MCF 10A (cell line): ENCODE results near the gene ICE1. TPM values are rescaled to one million over a fixed set of nuclear protein-coding genes. Genes with fewer than 3 reads are reported as not detected.

Source experiments
- BruUV-seq: library from RNA; stranded (reverse); fragments of 400-500 nt; replicated peaks from 2 replicates; lab custom pipeline; 2021; lab: Mats Ljungman, UMichigan
- CTCF ChIA-PET: fragments of 300-600 bp; sonication (Branson Sonifier 250); formaldehyde crosslinking; extraction: SDS; loops from one replicate; lab custom pipeline; 2021; ENCODE audit warnings: antibody characterized with exemption, inconsistent platforms; lab: Yijun Ruan, JAX
- POLR2A ChIA-PET: fragments of 300-600, 350-650 bp; sonication (Branson Sonifier 250); formaldehyde crosslinking; extraction: SDS; loops from one replicate; lab custom pipeline; 2020; ENCODE audit warnings: antibody characterized with exemption, inconsistent platforms; lab: Yijun Ruan, JAX
- DNase-seq: peaks from one replicate; pipeline ENCODE4 v3.0.0-alpha.2; 2018; ENCODE audit not compliant: unreplicated experiment
- H3K27ac Mint-ChIP-seq: one replicate; pipeline ENCODE4 v1.8.0; 2022; ENCODE audit warnings: mild to moderate bottlenecking, low read depth, mixed read lengths; ENCODE audit not compliant: unreplicated experiment
- H3K27me3 Mint-ChIP-seq: one replicate; pipeline ENCODE4 v1.8.0; 2022; ENCODE audit warnings: mixed read lengths; ENCODE audit not compliant: insufficient read depth, unreplicated experiment
- H3K36me3 Mint-ChIP-seq: one replicate; pipeline ENCODE4 v1.8.0; 2022; ENCODE audit warnings: mild to moderate bottlenecking, moderate library complexity, mixed read lengths; ENCODE audit not compliant: insufficient read depth, unreplicated experiment
- H3K4me1 Mint-ChIP-seq: one replicate; pipeline ENCODE4 v1.8.0; 2022; ENCODE audit warnings: mixed read lengths; ENCODE audit not compliant: insufficient read depth, unreplicated experiment
- H3K4me3 Mint-ChIP-seq: one replicate; pipeline ENCODE4 v1.8.0; 2022; ENCODE audit warnings: mild to moderate bottlenecking, moderate library complexity, mixed read lengths; ENCODE audit not compliant: unreplicated experiment
- H3K9me3 Mint-ChIP-seq: one replicate; pipeline ENCODE4 v1.8.0; 2022; ENCODE audit warnings: mixed read lengths; ENCODE audit not compliant: unreplicated experiment
- CTCF ChIP-seq: fragments of 200-600 bp; IDR thresholded peaks from one replicate; pipeline ENCODE4 v1.8.0; 2022; ENCODE audit warnings: antibody characterized with exemption, mild to moderate bottlenecking; ENCODE audit not compliant: unreplicated experiment
- intact Hi-C: fragments of 100-400 bp; cut with micrococcal nuclease; formaldehyde crosslinking; loops from 2 replicates; pipeline ENCODE4 v1.14.1; 2022
- total RNA-seq: library from RNA; stranded (reverse); gene quantifications from 2 replicates; pipeline ENCODE4 v1.2.3, GENCODE V29; 2022

The ICE1 gene
- total RNA-seq, 1 experiment from 2014 or later: 28.4 TPM

DNA sequence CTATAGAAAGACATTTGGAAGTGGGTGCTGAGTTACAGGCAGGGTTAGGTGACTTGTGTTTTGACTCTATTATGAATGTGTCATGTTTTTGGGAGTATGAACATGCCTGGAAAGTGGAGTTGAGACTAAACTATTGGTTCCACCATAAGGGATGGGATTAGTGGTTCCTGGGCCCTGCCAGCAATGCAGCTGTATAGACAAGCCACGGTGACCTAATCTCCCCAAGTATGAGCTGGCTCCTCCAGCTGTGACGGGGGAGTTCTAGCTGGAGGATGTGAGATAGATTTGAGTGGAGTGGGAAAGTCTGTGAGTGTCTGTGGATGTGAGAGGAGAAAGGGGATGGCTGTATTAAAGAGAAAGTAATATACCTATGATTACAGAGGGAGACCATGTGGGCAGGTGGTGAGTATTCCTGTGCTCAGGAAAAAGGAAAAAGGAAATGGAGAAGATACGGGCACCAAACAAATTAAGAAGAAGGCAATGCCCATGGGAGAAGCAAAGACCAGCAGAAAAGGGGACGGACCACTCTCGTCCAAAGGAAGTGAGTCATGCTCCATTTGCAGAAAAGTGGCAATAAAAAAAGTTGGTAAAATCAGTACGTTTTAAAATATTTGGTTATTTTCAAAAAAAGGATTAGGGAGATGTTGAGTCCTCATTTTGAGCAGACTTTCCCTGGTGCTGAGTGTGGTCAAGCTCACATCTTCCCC, 48.3 kb upstream of the ICE1 start:
- no peak for TF ChIP-seq CTCF
- no peak for DNase-seq
- no TSS peak for BruUV-seq
- ChIA-PET CTCF (interaction anchor here (0.8 to 1.0 kb wide), 2 partner anchors 34 to 209 kb away, joined by 3 read pairs; no protein-coding TSS in a partner anchor), POLR2A (no interaction called here)
- Mint-ChIP-seq H3K27me3 (no peaks in the 10 kb centered on the region), H3K27ac (no peak overlapping the region), H3K36me3 (no peaks in the 10 kb centered on the region), H3K4me3 (no peak overlapping the region), H3K4me1 (peaks cover 11% of the 10 kb centered on the region), H3K9me3 (no peaks in the 10 kb centered on the region)
- intact Hi-C loops: no loop called here

DNA sequence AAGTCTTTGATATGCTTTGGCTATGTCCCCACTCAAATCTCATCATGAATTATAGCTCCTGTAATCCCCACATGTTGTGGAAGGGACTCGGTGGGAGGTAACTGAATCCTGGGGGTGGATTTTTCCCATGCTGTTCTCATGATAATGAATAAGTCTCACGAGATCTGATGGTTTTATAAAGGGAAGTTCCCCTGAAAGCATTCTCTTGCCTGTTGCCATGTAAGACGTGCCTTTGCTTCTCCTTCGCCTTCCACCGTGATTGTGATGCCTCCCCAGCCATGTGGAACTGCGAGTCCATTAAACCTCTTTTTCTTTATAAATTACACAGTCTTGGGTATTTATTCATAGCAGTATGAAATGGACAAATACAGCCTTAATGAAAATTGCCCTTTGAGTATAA, 44.7 kb upstream of the ICE1 start:
- ChIA-PET POLR2A (no interaction called here), CTCF (no interaction called here)
- Mint-ChIP-seq H3K9me3 (no peaks in the 10 kb centered on the region), H3K36me3 (no peaks in the 10 kb centered on the region), H3K27ac (no peak overlapping the region), H3K4me3 (no peak overlapping the region), H3K27me3 (no peaks in the 10 kb centered on the region), H3K4me1 (peaks cover 11% of the 10 kb centered on the region)
- intact Hi-C loops: no loop called here
- no peak for DNase-seq
- no peak for TF ChIP-seq CTCF
- no TSS peak for BruUV-seq

GRCh38 chr5:5378531-5378930, 43.9 kb upstream of the ICE1 start:
- DNase-seq: no peak
- no TSS peak for BruUV-seq
- ChIA-PET POLR2A (no interaction called here), CTCF (no interaction called here)
- no peaks in the 10 kb centered on the region for H3K9me3 Mint-ChIP-seq
- peaks cover 11% of the 10 kb centered on the region for H3K4me1 Mint-ChIP-seq
- no peak for TF ChIP-seq CTCF
- intact Hi-C loops: no loop called here
- H3K27me3 Mint-ChIP-seq: no peaks in the 10 kb centered on the region
- no peaks in the 10 kb centered on the region for H3K36me3 Mint-ChIP-seq
- no peak overlapping the region for H3K4me3 Mint-ChIP-seq
- no peak overlapping the region for H3K27ac Mint-ChIP-seq

- Mint-ChIP-seq H3K4me1 (no peaks in the 10 kb centered on the region), H3K27me3 (no peaks in the 10 kb centered on the region), H3K9me3 (no peaks in the 10 kb centered on the region), H3K36me3 (no peaks in the 10 kb centered on the region), H3K27ac (no peak overlapping the region), H3K4me3 (no peak overlapping the region)
- no peak for DNase-seq
- BruUV-seq: no TSS peak
- intact Hi-C loops: no loop called here
- ChIA-PET CTCF (interaction anchor here (0.9 kb wide), 1 partner anchor 15 kb away, joined by 4 read pairs; no protein-coding TSS in a partner anchor), POLR2A (no interaction called here)
- no peak for TF ChIP-seq CTCF
Observed at GRCh38 chr5:5380298-5380697, 42.2 kb upstream of the ICE1 start.
